GM21529 (cell line): Measurements from ENCODE around the gene KAZN.

Experiments used
- ATAC-seq: cut with Tn5 transposase; IDR thresholded peaks from one replicate; pipeline ENCODE4 v1.9.1; 2021; ENCODE audit not compliant: unreplicated experiment

Gene KAZN

DNA sequence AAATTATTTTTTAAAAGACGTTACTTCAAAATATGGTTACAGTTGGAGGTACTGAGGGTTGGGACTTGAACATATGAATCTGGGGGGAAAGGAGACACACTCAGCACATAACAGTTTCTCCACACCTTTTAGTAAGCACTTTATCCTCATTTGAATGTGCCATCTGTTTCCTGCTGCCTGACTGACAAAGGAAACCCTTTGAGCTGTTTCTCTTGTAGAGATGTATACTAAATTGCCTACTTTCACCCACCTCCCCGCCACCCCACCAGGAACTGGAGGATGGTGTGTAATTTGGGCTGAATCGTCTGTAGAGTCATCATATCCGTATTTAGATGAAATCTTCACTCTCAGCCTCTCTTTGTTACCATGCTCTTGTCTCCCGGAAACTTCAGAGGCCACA, 108.1 kb downstream of the KAZN start:
- no peak for ATAC-seq

DNA sequence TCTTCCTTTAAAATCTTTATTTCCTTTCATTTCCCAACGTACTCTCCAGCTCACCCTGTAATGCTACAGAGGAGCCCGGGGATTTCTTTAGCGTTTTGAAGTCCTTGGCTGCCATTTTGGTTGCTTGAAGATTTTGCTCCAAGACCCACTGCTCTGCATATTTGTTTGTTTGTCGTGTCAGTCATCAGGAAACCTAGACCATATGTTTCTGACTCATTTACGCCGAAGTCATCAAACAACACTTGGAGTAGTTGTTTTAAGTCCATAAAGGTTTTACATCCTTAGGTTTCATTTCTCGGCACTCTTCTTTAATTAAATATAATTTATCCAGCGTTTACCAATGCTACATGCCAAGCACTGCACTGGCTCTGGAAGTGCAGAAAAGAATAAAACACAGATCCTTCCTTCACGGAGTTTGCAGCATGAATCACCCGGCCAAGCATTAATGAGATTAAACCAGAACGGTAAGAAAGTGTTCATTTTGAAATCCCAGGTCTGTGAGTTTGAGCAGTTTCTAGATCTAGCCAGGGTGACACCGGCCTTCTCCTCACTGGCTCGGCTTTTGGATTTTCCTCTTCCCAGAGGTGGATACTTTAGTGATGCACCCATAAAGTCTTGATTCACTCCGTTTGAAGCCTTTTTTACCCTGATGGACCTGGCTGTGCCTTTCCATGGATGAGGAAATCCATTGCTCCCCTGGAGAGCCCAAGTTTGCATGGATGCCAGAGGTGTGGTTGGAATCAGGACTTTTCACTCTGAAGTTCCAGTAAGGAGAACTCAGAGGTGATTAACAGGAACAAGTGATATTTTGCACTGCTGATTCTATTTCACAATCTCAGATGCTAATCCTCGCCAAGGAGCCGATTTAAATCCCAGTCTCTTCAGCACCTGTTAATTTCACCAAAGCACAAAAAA, 109.3 kb downstream of the KAZN start:
- ATAC-seq, result no peak

DNA sequence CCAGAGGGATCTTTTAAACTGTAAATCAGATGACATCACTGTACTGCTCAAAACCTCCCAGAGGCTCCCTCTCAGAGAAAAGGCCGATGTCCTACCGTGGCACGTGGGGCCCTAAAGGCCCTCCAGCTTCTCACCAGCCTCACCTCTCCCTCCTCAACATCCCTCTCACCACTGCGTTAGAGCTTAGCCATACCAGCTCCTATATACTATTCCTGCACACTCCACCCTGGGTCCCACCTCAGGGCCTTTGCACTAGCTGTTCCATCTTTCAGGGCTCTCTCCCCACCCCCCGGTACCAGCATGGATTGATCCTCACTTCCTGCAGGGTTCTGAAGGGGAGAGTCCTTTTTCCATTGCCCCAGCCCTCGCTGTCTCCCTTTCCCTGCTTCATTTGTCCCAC, 111.8 kb downstream of the KAZN start:
- ATAC-seq, result no peak

DNA sequence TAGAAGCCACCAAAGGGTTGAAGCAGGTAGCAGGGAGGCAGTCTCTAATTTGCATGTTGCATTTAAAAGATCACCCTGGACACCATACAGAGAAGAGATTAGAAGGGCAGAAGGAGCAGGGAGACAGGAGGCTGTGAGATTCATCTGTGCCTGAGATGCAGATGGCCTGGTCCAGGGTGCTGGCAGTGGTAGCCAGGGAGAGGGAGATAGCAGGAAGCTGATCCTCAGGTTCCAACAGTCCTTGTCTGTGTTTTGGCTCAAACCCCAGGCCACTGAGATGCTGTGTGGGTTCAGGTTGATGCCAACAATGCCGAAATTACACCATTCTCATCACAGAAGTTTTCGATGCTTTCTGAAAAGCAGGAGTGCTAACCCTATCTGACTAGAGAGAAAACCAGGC, 113.7 kb downstream of the KAZN start:
- no peak for ATAC-seq

DNA sequence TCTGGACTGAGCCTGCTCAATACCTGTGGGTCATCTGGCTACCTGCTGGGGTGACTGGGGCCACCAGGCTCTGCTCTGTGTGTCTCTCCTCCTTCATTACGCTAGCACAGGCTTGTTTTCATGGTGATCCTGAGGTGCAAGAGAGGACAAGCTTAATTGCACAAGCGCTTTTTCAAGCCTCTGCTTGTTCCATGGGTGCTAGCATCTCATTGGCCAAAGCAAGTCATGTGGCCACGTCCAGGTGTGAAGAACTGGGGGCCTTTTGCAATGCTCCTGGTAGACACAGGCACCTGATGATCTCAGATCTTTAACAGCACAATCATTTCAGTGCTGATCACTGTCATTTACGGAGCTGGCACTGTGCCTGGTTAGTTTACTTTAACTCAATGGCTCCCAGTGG, 114.6 kb downstream of the KAZN start:
- ATAC-seq, result no peak

DNA sequence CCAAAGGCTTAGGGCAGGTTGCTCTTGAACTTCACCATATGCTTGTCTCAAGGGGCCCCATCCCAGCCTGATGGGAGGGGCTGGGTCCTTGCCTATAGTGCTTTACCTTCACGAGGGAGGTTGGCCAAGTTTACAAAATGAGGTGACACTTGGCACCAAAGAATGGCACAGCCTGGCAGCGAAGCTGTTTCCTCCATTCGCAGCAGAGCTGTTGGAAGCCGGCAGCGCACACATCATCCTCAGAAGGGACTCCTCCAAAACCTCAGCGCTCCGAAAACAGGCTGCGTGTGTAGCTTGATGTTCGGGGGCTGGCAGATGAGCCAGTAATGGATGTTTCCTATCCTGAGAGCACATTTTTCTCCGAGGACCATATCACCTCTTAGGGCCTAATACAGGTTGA, 116.8 kb downstream of the KAZN start:
- ATAC-seq, result no peak

DNA sequence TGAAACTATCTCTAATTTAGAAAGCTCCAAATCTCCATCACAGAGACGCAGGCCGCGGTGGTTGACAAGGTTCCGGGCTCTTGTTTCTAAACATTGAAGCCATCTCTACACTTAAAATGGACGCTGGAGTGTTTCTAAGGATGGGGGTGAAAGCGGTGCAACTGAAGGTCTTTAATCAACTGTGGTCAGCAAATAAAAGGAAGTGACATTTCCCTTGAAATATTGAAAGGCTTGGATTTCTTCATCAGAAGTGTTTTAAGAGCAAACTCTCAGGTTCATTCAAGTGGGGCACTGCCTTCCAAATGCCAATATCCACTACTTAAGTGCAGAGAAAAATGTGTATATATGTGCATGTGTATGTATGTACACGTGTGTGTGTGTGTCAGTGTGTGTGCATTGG, 117.3 kb downstream of the KAZN start:
- no peak for ATAC-seq

DNA sequence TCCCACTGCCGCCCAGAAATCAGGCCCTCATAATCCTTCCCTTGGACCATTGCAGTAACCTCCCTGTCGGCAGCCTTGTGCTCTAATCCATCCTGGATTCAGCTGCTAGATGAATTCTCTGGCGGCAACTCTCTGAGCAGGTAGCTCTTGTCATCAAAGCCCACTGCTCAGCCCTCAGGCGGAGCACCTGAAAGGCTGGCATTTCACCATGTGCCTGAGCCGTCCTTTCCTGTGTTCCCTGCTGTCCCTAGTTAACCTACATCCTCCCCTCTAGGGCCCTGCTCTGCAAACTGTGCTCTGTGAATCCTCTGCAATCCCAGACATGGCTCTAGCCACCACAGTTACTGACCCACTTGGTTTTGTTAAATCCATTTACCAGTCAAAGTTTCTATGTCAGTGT, 118.0 kb downstream of the KAZN start:
- no peak for ATAC-seq

DNA sequence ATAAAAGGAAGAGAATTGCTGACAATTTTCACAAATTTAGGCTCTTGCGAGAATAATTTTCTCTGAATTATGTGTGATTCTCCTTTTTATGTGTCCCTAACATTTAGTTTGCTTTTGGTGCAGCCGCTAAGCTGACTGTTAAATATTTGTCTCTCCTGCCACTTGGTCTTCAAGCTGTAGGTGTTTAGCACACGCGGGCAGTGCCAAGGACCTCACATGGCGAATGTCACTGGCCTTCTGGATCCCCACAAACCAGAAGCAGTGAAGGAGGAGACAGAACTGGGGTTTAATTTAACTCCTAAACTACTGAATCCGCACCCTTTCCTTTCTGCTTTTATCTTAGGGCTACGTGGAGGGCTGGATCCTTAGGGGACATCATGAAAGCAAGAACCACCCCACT, 120.0 kb downstream of the KAZN start:
- ATAC-seq, result no peak

DNA sequence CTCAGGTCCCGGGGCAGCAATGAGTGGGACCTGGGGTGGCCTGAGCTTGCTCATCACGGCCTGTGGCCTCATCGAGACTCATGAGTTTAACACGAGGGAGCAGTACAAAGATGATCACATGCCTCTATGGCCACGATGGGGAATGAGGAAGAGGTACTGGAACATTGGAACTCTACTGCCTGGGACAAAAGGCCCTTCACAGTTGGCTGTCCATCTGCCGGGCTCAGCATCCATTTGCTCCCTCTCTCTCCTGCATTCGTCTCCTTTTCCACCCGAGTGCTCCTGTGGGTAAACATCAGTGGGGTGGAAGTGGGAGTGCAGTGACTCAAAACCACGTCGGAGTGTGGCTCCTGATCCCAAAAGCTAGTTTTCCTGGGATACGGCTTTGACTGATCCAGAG, 124.9 kb downstream of the KAZN start:
- no peak for ATAC-seq

DNA sequence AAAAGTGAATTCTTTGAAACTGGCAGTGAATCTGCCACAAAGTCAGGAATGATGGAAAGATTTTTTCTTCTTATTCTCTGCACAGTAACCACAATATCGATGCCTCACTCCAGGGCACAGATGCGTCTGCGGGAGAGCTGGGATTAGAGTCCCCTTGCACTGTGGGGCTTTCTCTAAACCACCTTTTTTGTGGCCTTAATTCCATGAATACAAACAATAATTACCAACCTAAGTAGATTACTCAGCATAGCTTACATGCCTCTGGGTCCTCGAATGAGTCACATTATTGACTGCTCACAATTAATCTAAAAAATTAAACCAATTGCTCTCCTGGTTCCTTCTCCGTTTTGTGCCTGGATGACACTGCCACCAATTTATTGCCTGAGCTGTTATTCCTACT, 125.8 kb downstream of the KAZN start:
- ATAC-seq, result no peak

DNA sequence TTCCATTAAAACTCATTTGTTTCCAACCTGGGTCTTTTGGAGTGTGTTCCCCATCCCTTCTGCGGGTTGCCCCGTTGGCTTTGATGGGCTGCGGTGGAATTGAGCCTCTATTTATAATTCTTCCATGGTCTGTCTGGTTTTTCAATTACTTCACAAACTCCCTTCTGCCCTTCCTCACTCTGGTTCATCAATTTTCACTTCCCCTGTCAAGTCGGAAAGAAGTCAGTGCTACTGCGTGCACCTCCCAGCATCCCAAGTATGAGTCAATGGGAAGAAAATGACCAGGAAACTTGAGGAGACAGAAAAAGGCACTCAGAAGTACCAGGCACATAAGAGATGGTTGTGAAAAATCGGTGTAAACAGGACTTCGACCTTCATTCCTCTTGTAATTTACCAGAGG, 126.2 kb downstream of the KAZN start:
- no peak for ATAC-seq

DNA sequence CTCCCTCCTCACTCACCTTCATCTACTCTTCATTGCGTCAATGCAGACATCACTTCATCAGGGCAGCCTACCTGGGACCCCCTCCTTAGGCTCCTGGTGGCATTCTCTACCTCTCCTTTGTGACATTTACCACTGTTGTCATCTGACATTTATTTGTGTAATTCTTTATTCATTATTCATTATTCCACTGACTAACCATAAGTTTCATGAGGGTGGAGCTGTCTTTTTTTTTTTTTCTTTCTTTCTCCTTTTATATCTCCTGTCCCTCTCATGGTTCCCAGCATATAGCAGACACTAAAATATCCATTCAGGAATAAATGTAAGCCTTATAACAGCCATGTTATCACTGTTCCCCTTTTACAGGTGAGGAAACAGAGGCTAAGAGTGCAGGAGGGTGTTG, 126.8 kb downstream of the KAZN start:
- ATAC-seq, result no peak

DNA sequence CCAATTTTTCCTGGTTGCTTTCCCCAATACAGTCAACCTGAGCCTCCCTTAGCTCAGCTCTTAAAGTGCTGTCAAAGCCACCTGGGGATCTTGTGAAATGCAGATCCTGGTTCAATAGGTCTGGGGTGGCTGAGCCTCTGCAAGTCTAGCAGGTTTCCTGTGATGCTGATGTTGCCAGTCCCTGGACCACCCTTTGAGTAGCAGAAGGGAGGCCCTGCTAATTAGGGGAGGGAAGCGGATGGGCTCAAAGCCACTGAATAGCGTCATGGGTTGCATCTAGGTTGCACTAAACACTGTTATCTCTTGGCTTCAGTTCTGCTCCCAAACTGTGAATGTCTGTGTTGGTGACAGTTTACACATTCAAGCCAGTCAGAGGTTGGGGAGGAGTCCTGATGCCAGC, 127.2 kb downstream of the KAZN start:
- no peak for ATAC-seq

DNA sequence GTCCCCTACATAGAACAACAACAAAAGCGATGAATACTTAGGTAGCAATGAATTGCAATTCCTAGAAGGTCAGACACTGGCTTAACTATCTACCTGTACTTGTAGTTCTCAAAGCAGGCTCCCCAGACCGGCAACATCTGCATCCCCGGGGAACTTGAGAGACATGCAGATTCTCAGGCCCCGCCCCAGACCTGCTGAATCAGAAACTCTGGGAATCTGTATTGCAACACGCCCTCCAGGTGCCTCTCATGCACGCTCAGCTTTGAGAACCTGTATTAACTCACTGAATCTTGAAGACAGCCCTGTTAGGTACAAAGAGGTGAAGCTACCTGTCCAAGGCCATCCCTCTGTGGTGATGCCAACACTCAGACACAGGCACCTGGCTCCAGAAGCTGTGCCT, 128.1 kb downstream of the KAZN start:
- no peak for ATAC-seq

DNA sequence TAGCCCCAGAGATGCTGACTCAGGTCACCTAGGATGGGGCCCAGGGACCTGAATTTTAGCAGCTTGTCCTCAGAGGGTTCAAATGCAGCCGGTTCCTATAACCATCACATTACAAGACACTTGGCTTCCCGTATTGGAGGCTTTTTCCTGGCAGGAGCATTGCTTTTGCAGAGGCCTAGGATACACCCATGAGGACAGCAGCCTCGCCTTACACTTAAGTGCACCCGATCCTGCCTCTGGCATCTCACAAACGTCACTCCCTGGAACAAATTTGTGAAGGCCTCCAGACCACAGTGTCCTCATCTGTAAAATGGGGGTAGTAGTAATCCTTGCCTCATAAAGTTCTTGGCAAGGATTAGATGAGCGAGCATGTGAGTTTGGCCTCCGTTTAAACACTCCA, 130.0 kb downstream of the KAZN start:
- ATAC-seq, result no peak

DNA sequence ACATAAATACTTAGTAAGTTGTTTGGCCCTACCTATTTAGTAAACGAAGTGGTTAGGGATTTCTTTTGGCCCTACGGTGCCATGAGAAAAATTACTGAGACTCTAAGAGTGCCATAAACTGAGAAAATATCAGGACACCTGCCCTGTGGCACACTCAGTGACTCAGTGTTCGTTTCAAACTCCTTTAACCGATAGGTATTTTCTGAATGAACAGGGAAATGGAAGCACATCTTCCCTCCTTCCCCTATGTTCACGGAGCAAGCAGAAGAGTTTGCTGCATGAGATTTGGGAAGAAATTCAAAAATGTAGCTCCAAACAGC, 134.2 kb downstream of the KAZN start:
- no peak for ATAC-seq

DNA sequence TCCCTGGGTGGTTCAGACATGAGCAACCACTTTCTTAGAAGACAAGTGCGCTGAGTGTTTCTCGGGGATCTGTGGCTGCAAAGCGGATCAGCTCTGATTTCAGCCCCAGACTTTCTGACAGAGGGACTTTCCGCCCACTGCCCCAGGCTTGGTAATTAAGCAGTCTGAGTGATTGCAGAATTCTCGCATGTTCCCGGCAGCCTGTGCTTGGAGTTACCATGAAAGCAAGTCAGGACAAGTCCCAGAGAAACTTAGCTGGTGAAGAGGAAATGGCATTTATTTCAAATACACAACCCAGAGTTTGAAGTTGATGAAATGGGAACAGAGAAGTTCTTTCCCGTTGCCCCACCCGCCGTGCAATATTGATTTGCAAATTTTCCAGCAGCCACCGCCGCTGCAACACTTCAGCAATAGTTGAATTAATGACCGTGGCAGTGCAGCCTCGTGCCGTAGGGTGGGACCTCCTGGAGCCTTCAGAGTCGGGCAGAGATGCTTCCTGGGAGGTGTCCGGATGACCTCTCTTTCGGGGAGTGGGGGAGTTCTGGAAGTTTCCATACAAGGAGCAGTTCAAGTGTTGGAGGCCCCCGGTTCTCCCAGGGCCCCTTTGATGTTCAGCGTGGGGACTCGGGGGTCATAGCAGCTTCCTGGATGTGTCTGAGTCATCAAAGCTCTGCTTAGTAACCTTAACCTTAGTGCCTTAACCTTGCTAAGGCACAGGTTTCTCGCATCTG, 134.7 kb downstream of the KAZN start:
- ATAC-seq, result no peak

DNA sequence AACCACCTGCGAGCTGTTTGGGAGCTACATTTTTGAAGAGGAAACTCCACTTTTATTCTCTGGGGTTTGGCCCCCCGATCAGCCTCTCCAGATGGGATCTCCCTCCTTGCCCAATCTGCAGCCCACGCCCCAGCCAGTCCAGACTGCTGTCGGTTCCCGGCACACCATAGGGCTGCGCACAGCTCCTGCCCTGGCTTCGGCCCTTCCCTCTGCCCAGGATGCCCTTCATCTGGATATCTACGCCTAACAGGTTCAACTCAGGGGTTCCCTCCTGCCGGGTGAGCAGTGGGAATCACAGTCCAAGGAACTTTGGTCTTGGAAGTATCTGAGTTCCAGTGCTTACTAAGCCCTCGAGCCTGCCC, 135.3 kb downstream of the KAZN start:
- ATAC-seq, result no peak

DNA sequence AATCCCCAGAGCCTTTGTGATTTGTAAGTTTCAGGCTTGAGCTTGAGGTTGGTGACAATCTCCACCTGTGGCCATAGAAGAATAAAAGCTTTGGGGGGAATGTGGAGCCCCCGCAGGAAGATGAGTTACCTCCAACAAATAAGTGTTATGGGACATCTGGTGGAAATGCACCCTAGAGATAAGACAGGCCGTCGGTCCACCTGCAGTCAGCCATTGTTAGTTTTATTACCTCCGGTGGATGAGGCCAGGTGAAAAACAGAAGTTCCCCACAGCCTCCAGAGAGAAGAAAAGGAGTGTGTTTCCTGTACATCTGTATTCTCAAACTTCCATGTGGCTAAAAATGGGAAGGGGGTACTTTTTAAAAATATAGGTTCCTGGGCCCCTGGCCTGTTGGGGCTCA, 137.4 kb downstream of the KAZN start:
- no peak for ATAC-seq

DNA sequence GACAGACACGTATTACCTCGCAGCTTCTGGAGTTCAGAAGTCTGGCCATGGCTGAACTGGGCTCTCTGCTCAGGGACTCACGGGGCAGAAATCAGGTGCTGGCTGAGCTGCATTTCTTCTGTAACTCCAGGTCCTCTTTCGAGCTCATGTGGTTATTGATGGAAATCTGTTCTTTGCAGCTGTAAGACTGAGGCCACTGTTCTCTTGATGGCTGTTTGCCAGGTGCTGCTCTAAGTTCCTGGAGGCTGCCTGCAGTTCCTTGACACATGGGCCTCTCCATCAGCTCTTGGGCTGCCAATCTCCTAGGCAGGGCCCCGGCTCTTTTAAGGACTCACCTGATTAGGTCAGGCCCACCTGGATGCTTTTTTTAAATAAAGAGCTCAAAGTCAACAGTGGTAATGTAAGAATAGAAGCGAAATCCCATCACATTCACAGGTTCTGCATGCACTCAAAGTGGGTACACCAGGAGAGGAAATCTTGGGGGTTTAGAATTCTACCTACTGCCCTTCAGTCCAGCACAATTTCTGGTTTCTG, 139.1 kb downstream of the KAZN start:
- ATAC-seq, result no peak

DNA sequence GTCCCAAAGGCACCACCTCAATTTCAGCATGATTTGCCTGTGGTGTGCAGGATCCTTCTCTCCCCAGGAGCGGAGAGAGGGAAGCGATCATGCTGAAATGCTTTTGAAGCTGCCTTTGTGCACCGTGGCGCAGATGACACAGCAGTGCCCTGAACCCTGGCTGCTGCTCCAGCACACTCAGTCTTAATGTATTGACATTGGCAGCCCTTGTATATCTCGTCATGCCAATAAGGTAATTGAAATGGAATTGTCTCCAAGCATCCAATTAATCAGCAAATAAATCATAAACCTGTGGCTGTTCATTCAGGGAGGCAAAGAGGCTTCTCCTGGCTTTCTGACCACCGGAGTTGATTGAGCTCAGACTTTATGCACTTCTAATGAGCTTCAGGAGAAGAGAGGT, 139.8 kb downstream of the KAZN start:
- ATAC-seq, result no peak

DNA sequence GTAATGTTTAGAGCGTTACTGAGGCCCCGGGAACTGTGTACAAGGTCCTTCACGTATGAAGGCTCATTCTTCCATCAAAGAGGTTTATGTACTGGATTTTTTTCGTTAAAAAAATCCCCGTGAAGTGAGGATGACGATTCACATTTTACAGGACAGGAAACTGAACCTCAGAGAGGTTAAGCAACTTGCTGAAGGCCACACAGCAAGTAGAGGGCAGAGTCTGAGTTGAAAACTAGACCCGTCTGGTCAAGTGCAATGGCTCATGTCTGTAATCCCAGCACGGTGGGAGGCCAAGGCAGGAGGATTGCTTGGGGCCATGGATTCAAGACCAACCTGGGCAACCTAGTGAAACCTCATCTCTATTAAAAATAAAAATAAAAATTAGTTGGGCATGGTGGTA, 140.2 kb downstream of the KAZN start:
- no peak for ATAC-seq
